Measurements from ENCODE around the gene EEPD1.

The EEPD1 gene

DNA sequence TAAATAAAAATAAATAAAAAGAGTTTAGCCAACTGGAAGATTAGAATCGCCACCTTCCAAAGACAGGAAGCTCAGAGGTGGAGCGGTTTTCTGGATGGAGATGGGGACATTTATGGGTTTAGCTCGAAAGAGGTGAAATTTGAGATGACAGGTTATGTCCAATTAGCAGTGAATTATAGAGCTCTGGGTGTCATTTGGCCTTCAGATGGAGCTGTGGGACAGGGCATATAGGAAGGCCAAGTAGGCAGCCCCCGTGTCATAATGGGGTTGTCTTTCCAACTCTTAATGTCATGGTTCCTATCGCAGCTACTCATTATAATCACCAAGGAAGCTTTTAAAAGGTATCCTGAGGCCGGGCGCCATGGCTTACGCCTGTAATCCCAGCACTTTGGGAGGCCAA is 21.0 kb upstream of the EEPD1 start:
- Histone ChIP-seq H3K9me3 (ENCODE audit: severe bottlenecking) (no peaks in the 10 kb centered on the region), H3K27me3 (ENCODE audit: insufficient read depth, low read depth, severe bottlenecking) (no peaks in the 10 kb centered on the region), H3K4me3 (ENCODE audit: low read depth, low read length) (no peak overlapping the region), H3K36me3 (no peaks in the 10 kb centered on the region), H3K27ac (no peak overlapping the region)
- DNase-seq = no peak
- TF ChIP-seq, protein P1, sequence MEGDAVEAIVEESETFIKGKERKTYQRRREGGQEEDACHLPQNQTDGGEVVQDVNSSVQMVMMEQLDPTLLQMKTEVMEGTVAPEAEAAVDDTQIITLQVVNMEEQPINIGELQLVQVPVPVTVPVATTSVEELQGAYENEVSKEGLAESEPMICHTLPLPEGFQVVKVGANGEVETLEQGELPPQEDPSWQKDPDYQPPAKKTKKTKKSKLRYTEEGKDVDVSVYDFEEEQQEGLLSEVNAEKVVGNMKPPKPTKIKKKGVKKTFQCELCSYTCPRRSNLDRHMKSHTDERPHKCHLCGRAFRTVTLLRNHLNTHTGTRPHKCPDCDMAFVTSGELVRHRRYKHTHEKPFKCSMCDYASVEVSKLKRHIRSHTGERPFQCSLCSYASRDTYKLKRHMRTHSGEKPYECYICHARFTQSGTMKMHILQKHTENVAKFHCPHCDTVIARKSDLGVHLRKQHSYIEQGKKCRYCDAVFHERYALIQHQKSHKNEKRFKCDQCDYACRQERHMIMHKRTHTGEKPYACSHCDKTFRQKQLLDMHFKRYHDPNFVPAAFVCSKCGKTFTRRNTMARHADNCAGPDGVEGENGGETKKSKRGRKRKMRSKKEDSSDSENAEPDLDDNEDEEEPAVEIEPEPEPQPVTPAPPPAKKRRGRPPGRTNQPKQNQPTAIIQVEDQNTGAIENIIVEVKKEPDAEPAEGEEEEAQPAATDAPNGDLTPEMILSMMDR (IDR thresholded peaks at IDR 0.05; ENCODE audit: low read depth, low read length) = 0 out of 2 replicates have a peak, but pooled peaks have one; percentile 12

DNA sequence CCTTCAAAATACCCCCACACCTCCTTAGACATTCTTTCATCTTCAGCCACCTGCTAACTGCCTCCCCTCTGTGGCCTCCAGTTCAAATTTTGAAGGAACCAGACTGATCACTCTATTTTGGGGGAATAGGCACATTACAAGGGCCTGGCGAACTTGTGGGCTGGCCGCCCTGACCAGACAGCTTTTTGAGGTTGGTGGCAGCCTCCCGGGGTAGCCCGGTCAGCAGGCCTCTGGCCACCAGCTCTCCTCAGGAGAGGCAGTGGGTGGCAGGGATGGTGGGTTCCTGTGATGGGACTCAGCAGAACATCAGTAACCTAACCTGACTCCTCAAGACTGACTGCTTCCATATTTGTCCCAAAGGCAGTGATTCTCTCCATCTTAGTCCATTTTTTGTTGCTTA is 17.4 kb upstream of the EEPD1 start:
- Histone ChIP-seq H3K4me3 (ENCODE audit: low read depth, low read length) (no peak overlapping the region), H3K36me3 (no peaks in the 10 kb centered on the region), H3K27ac (no peak overlapping the region), H3K9me3 (ENCODE audit: severe bottlenecking) (no peaks in the 10 kb centered on the region), H3K27me3 (ENCODE audit: insufficient read depth, low read depth, severe bottlenecking) (no peaks in the 10 kb centered on the region)
- TF ChIP-seq, protein P1 (IDR thresholded peaks at IDR 0.05; ENCODE audit: low read depth, low read length) = no peak
- DNase-seq = no peak

DNA sequence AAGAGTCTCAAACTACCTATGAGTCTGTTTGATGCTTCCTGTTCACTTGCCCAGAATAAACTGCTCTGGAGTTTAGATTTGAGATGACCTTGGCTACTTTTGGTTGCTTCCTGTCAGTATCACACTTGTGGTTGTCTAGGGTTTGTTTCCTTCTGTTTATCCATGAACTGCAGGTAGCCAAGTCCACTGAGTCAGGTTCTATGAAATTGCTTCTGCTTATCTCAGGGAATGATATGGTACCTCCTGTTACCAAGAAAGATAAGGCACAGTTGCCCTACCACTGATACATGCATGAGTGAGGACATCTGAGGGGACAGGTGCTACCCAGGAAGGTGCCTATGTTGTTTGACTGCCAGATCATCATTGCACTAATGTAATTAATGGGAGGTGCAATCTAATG is 15.8 kb upstream of the EEPD1 start:
- no peak overlapping the region for H3K4me3 ChIP-seq (ENCODE audit: low read depth, low read length)
- H3K27ac ChIP-seq = no peak overlapping the region
- no peaks in the 10 kb centered on the region for H3K27me3 ChIP-seq (ENCODE audit: insufficient read depth, low read depth, severe bottlenecking)
- TF ChIP-seq, protein P1 (IDR thresholded peaks at IDR 0.05; ENCODE audit: low read depth, low read length) = no peak
- H3K9me3 ChIP-seq (ENCODE audit: severe bottlenecking) = no peaks in the 10 kb centered on the region
- DNase-seq = no peak
- H3K36me3 ChIP-seq = no peaks in the 10 kb centered on the region

DNA sequence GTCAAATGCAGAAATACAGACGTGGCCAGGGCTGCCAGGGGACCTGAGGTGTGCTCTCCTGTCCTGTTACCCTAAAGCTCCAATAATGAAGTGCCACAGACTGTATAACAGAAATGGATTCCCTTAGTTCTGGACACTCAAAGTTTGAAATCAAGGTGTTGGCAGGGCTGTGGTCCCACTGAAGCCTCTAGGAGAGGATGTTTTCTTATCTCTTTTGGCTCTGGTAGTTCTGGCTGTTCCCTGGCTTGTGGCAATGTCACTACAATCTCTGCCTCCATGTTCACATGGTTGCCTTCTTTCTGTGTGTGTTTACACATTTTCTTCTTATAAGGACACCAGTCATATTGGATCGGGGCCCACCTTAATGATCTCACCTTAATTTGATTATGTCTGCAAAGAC is 15.3 kb upstream of the EEPD1 start:
- Histone ChIP-seq H3K9me3 (ENCODE audit: severe bottlenecking) (no peaks in the 10 kb centered on the region), H3K36me3 (no peaks in the 10 kb centered on the region), H3K27ac (no peak overlapping the region), H3K27me3 (ENCODE audit: insufficient read depth, low read depth, severe bottlenecking) (no peaks in the 10 kb centered on the region), H3K4me3 (ENCODE audit: low read depth, low read length) (no peak overlapping the region)
- DNase-seq = no peak
- TF ChIP-seq, protein P1 (IDR thresholded peaks at IDR 0.05; ENCODE audit: low read depth, low read length) = no peak

DNA sequence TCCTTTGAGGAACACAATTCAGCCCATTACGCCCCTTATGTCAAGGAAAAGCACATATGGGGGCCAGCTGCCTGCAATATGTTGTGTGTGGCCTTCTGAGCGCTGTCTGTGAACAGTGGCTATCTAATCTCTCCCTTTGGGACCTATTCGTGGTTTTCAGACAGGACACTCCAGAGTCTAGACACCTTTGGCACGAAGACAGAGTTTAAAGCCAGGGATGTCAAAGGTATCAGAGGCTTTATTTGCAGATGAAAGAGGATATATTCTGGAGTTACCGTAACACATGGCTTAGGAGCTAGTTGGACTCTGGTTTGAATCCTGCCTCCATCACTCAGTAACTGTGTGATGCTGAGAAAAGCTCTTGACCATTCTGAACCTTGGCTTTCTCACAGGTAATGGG is 14.8 kb upstream of the EEPD1 start:
- no peaks in the 10 kb centered on the region for H3K27me3 ChIP-seq (ENCODE audit: insufficient read depth, low read depth, severe bottlenecking)

DNA sequence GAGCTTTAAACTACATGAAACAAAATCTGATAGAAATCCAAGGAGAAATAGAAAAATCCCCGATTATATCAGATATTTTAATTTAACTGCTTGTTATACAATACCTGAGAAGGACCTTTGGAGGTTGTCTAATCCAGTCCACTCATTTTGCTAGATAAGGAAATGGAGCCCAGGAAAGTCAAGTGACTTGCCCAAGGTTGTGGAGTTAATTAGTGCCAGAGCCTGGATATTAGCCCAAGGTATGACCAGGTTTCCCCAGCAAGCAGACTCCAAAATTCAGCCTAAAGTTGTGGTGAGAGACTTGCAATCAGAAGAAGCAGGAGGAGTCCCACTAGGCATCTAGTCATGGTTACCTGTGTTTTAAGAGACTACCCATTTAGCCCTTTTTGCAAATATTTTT is 11.7 kb upstream of the EEPD1 start:
- Histone ChIP-seq H3K36me3 (no peaks in the 10 kb centered on the region), H3K9me3 (ENCODE audit: severe bottlenecking) (no peaks in the 10 kb centered on the region), H3K4me3 (ENCODE audit: low read depth, low read length) (no peak overlapping the region), H3K27ac (no peak overlapping the region), H3K27me3 (ENCODE audit: insufficient read depth, low read depth, severe bottlenecking) (no peaks in the 10 kb centered on the region)
- TF ChIP-seq, protein P1 (IDR thresholded peaks at IDR 0.05; ENCODE audit: low read depth, low read length) = no peak
- DNase-seq = no peak

More for the DNA sequence above, 14.8 kb upstream of the EEPD1 start:
- H3K4me3 ChIP-seq (ENCODE audit: low read depth, low read length) = no peak overlapping the region
- no peak overlapping the region for H3K27ac ChIP-seq
- TF ChIP-seq, protein P1 (IDR thresholded peaks at IDR 0.05; ENCODE audit: low read depth, low read length) = no peak
- no peak for DNase-seq
- H3K9me3 ChIP-seq (ENCODE audit: severe bottlenecking) = no peaks in the 10 kb centered on the region
- H3K36me3 ChIP-seq = no peaks in the 10 kb centered on the region
